Breast epithelium (tissue), 4 donors: ENCODE results near the gene GDI2. TPM values are rescaled to one million over a fixed set of nuclear protein-coding genes. Genes with fewer than 3 reads are reported as not detected.

ENCODE experiments used
- DNase-seq, 2 donors: peaks; one replicate each; pipeline ENCODE4 v3.0.0-alpha.2; 2019; ENCODE audit warnings: low spot score in 2 of 2
- H3K27ac ChIP-seq, 2 donors: fragments of 200-600 bp; sonication (generic) in 1 of 2; one replicate each; pipeline ENCODE4 v1.5.1; 2016 to 2019; ENCODE audit warnings: mild to moderate bottlenecking in 1 of 2
- H3K27me3 ChIP-seq, 2 donors: fragments of 200-600 bp; sonication (generic) in 1 of 2; one replicate each; pipeline versions ENCODE4 v1.5.1 to v1.6.0; 2017 to 2019; ENCODE audit warnings: control low read depth in 1 of 2, mild to moderate bottlenecking in 1 of 2
- H3K36me3 ChIP-seq: fragments of 200-600 bp; one replicate; pipeline ENCODE4 v1.5.1; 2019
- H3K4me1 ChIP-seq, 2 donors: fragments of 200-600 bp; sonication (generic); one replicate each; pipeline ENCODE4 v1.5.1; 2016 to 2019; ENCODE audit warnings: control low read depth in 1 of 2
- H3K4me3 ChIP-seq, 3 donors: fragments of 200-600 bp; sonication (generic); 1 replicate in 2 of 3; 2 replicates in 1 of 3; pipeline ENCODE4 v1.5.1; 2016 to 2019; ENCODE audit warnings: mild to moderate bottlenecking in 3 of 3, moderate library complexity in 2 of 3
- H3K9me3 ChIP-seq, 2 donors: fragments of 200-600 bp; sonication (generic) in 1 of 2; one replicate each; pipeline ENCODE4 v1.5.1; 2016 to 2019; ENCODE audit warnings: control low read depth in 1 of 2
- POLR2A ChIP-seq: fragments of 450-650 bp; IDR thresholded peaks from one replicate; pipeline ENCODE4 v1.6.1; 2016; ENCODE audit warnings: antibody characterized with exemption, mild to moderate bottlenecking, moderate library complexity
- POLR2AphosphoS5 ChIP-seq, 3 donors: sonication (generic); formaldehyde crosslinking; IDR thresholded peaks; one replicate each; pipeline ENCODE4 v1.6.1; 2017; ENCODE audit warnings: antibody characterized with exemption in 3 of 3
- intact Hi-C: fragments of 100-400 bp; cut with DNase I; formaldehyde crosslinking; loops from one replicate; pipeline ENCODE4 v1.15.1; 2023; ENCODE audit warnings: low total_unique reads
- total RNA-seq, 3 donors: library from RNA; depleted of rRNA; stranded (reverse); fragments of >200 nt; gene quantifications; one replicate each; pipeline ENCODE4 v1.1.0, GENCODE V29; 2016
- TF ChIP-seq, protein P1 (sequence below), 3 donors: fragments of 450-650 bp; IDR thresholded peaks; one replicate each; pipeline ENCODE4 v1.5.1; 2016 to 2017; ENCODE audit warnings: antibody characterized with exemption in 3 of 3, mild to moderate bottlenecking in 3 of 3, moderate library complexity in 3 of 3

Gene GDI2
- total RNA-seq, 3 donors from 2014 or later = 249 to 342 (median 259) TPM

- Histone ChIP-seq H3K27ac (no peak overlapping the region), H3K4me3 (no peak overlapping the region), H3K9me3 (no peaks in the 10 kb centered on the region), H3K27me3 (no peaks in the 10 kb centered on the region), H3K4me1 (no peaks in the 10 kb centered on the region), H3K36me3 (no peaks in the 10 kb centered on the region)
- DNase-seq = no peak
- TF ChIP-seq, protein P1, sequence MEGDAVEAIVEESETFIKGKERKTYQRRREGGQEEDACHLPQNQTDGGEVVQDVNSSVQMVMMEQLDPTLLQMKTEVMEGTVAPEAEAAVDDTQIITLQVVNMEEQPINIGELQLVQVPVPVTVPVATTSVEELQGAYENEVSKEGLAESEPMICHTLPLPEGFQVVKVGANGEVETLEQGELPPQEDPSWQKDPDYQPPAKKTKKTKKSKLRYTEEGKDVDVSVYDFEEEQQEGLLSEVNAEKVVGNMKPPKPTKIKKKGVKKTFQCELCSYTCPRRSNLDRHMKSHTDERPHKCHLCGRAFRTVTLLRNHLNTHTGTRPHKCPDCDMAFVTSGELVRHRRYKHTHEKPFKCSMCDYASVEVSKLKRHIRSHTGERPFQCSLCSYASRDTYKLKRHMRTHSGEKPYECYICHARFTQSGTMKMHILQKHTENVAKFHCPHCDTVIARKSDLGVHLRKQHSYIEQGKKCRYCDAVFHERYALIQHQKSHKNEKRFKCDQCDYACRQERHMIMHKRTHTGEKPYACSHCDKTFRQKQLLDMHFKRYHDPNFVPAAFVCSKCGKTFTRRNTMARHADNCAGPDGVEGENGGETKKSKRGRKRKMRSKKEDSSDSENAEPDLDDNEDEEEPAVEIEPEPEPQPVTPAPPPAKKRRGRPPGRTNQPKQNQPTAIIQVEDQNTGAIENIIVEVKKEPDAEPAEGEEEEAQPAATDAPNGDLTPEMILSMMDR (IDR thresholded peaks at IDR 0.05) = no peak
- TF ChIP-seq POLR2AphosphoS5 (IDR thresholded peaks at IDR 0.05) = no peak
- TF ChIP-seq POLR2A = no peak
- intact Hi-C loops = no loop called here
These were observed 68.4 kb downstream of the GDI2 start for GRCh38 chr10:5744849-5745248.

DNA sequence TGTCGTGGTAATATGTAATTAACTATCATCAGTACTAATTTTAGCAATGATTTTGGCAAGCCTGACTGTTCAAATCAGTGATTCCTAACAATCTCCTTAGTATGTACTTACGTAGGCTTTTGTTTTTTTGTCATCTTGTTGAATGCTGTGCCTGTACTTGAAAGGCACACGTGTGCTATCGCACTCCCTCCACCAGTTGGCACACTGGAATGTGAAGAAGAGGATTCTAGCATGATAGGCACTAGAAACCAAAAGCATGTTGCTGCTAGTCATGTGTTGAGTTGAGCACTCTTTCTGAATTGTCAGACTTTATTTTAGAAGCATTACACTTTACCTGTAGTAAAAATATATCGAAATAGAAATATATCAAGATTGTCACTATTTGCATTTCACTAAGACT, 69.5 kb downstream of the GDI2 start:
- TF ChIP-seq POLR2A = no peak
- TF ChIP-seq, protein P1 (IDR thresholded peaks at IDR 0.05) = no peak
- no peak for TF ChIP-seq POLR2AphosphoS5 (IDR thresholded peaks at IDR 0.05)
- Histone ChIP-seq H3K36me3 (no peaks in the 10 kb centered on the region), H3K4me1 (no peaks in the 10 kb centered on the region), H3K27me3 (no peaks in the 10 kb centered on the region), H3K9me3 (no peaks in the 10 kb centered on the region), H3K27ac (no peak overlapping the region), H3K4me3 (no peak overlapping the region)
- no peak for DNase-seq
- intact Hi-C loops = no loop called here

GRCh38 chr10:5742116-5742515, 71.1 kb downstream of the GDI2 start:
- DNase-seq = no peak
- Histone ChIP-seq H3K27ac (no peak overlapping the region), H3K27me3 (no peaks in the 10 kb centered on the region), H3K4me1 (no peaks in the 10 kb centered on the region), H3K36me3 (no peaks in the 10 kb centered on the region), H3K4me3 (no peak overlapping the region), H3K9me3 (no peaks in the 10 kb centered on the region)
- intact Hi-C loops = no loop called here
- TF ChIP-seq, protein P1 (IDR thresholded peaks at IDR 0.05) = no peak
- TF ChIP-seq POLR2A = no peak
- no peak for TF ChIP-seq POLR2AphosphoS5 (IDR thresholded peaks at IDR 0.05)

DNA sequence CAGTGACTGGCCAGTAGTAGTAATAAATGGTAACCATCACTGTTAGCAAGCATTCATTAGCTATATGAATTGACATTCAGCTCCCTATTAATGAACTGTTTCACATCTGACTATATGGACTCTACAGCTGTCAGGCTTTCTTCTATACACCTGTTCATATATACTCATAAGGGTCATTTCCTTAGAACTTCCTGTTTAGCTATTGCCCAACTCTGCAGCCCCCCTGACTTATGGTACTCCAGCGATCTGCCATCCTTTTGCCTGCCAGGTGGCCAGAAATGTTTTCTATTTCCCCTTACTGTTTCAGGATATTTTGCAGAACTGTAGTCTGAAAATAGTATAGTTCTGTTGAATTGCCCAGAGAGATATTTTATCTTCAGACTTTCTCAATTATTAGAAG, 72.0 kb downstream of the GDI2 start:
- DNase-seq = no peak
- Histone ChIP-seq H3K4me3 (no peak overlapping the region), H3K27ac (no peak overlapping the region), H3K36me3 (no peaks in the 10 kb centered on the region), H3K4me1 (no peaks in the 10 kb centered on the region), H3K27me3 (no peaks in the 10 kb centered on the region), H3K9me3 (no peaks in the 10 kb centered on the region)
- intact Hi-C loops = no loop called here
- no peak for TF ChIP-seq POLR2A
- TF ChIP-seq, protein P1 (IDR thresholded peaks at IDR 0.05) = no peak
- TF ChIP-seq POLR2AphosphoS5 (IDR thresholded peaks at IDR 0.05) = no peak

GRCh38 chr10:5738427-5738826, 74.8 kb downstream of the GDI2 start:
- H3K9me3 ChIP-seq = no peaks in the 10 kb centered on the region
- no peak for TF ChIP-seq POLR2A
- no peak for TF ChIP-seq POLR2AphosphoS5 (IDR thresholded peaks at IDR 0.05)
- TF ChIP-seq, protein P1 (IDR thresholded peaks at IDR 0.05) = no peak
- no peak overlapping the region for H3K4me3 ChIP-seq
- H3K27ac ChIP-seq = no peak overlapping the region
- intact Hi-C loops = no loop called here
- DNase-seq = no peak
- no peaks in the 10 kb centered on the region for H3K27me3 ChIP-seq
- H3K4me1 ChIP-seq = no peaks in the 10 kb centered on the region
- H3K36me3 ChIP-seq = no peaks in the 10 kb centered on the region
